ENCODE results near the gene WWOX.

DNA sequence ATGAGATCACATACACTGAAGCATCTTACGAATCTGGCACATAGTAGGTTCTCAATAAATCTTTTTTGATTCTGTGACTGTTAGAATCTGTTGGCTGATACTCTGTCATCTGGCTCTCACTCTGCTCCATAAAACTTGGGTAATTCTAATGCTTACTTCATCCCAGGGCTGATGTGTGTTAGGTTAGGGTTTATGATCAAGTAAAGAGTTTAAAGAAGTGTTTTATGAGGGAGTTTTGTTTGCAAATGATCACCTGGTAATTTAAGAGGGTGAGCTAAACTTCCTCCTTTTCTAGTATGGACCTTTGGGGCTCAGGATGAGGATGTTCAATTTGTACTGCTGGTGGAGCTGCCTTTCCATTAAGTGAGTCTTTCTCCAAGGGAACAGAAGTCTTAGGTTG, 364.1 kb downstream of the WWOX start:
- TF ChIP-seq, protein P1, sequence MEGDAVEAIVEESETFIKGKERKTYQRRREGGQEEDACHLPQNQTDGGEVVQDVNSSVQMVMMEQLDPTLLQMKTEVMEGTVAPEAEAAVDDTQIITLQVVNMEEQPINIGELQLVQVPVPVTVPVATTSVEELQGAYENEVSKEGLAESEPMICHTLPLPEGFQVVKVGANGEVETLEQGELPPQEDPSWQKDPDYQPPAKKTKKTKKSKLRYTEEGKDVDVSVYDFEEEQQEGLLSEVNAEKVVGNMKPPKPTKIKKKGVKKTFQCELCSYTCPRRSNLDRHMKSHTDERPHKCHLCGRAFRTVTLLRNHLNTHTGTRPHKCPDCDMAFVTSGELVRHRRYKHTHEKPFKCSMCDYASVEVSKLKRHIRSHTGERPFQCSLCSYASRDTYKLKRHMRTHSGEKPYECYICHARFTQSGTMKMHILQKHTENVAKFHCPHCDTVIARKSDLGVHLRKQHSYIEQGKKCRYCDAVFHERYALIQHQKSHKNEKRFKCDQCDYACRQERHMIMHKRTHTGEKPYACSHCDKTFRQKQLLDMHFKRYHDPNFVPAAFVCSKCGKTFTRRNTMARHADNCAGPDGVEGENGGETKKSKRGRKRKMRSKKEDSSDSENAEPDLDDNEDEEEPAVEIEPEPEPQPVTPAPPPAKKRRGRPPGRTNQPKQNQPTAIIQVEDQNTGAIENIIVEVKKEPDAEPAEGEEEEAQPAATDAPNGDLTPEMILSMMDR (IDR thresholded peaks at IDR 0.05), result no peak
- TF ChIP-seq POLR2AphosphoS5 (IDR thresholded peaks at IDR 0.05) (no peak), POLR2A (IDR thresholded peaks at IDR 0.05) (no peak), EP300 (IDR thresholded peaks at IDR 0.05) (no peak)

Measured in gastroesophageal sphincter (tissue), 3 donors.